H9 (cell line): ENCODE results near the gene LIPK. TPM values are rescaled to one million over a fixed set of nuclear protein-coding genes. Genes with fewer than 3 reads are reported as not detected.

Experiments used
- DNase-seq: peaks from one replicate; pipeline ENCODE4 v3.0.0-alpha.2; 2017
- H2AFZ ChIP-seq: one replicate; pipeline ENCODE4 v1.6.1; 2013; ENCODE audit warnings: mild to moderate bottlenecking, low read length, control low read depth, moderate library complexity
- H2AK5ac ChIP-seq: 2 replicates; pipeline ENCODE4 v1.6.1; 2013; ENCODE audit warnings: low read length, control low read depth, mixed read lengths; ENCODE audit not compliant: insufficient read length
- H2BK120ac ChIP-seq: one replicate; pipeline ENCODE4 v1.6.1; 2013; ENCODE audit warnings: low read depth, mild to moderate bottlenecking, low read length, control low read depth, inconsistent platforms; ENCODE audit not compliant: poor library complexity, severe bottlenecking
- H2BK12ac ChIP-seq: 2 replicates; pipeline ENCODE4 v1.6.1; 2013; ENCODE audit warnings: low read length, control low read depth, mixed read lengths, low read depth; ENCODE audit not compliant: insufficient read length
- H2BK15ac ChIP-seq: 2 replicates; pipeline ENCODE4 v1.6.1; 2013; ENCODE audit warnings: low read depth, low read length, control low read depth
- H2BK20ac ChIP-seq: one replicate; pipeline ENCODE4 v1.6.1; 2013; ENCODE audit warnings: low read depth, mild to moderate bottlenecking, low read length, control low read depth, inconsistent platforms; ENCODE audit not compliant: poor library complexity, severe bottlenecking
- H2BK5ac ChIP-seq: 2 replicates; pipeline ENCODE4 v1.6.1; 2013; ENCODE audit warnings: low read length, control low read depth, mixed read lengths; ENCODE audit not compliant: insufficient read length
- H3K14ac ChIP-seq: 2 replicates; pipeline ENCODE4 v1.6.1; 2013; ENCODE audit warnings: low read length, control low read depth; ENCODE audit not compliant: insufficient read depth
- H3K18ac ChIP-seq: 2 replicates; pipeline ENCODE4 v1.6.1; 2013; ENCODE audit warnings: low read depth, mild to moderate bottlenecking, mixed read lengths, low read length, control low read depth; ENCODE audit not compliant: insufficient read length
- H3K23ac ChIP-seq: 2 replicates; pipeline ENCODE4 v1.6.1; 2013; ENCODE audit warnings: low read length, control low read depth, mixed read lengths, low read depth; ENCODE audit not compliant: insufficient read length
- H3K23me2 ChIP-seq: 2 replicates; pipeline ENCODE4 v1.6.1; 2013; ENCODE audit warnings: low read depth, mild to moderate bottlenecking, mixed read lengths, low read length, control low read depth; ENCODE audit not compliant: insufficient read length, poor library complexity, severe bottlenecking
- H3K27ac ChIP-seq: 2 replicates; pipeline ENCODE4 v1.5.1; 2013; ENCODE audit warnings: low read length, control low read depth, mixed read lengths, low read depth; ENCODE audit not compliant: insufficient read length
- H3K27me3 ChIP-seq: 2 replicates; pipeline ENCODE4 v1.6.1; 2013; ENCODE audit warnings: low read length, control low read depth, inconsistent platforms; ENCODE audit not compliant: insufficient read depth
- H3K4ac ChIP-seq: 2 replicates; pipeline ENCODE4 v1.6.1; 2013; ENCODE audit warnings: low read depth, mild to moderate bottlenecking, control low read depth, inconsistent platforms, low read length, moderate library complexity
- H3K4me1 ChIP-seq: 2 replicates; pipeline ENCODE4 v1.6.1; 2013; ENCODE audit warnings: low read length, control low read depth, inconsistent platforms; ENCODE audit not compliant: insufficient read depth
- H3K4me2 ChIP-seq: 2 replicates; pipeline ENCODE4 v1.6.1; 2013; ENCODE audit warnings: low read length, control low read depth, mixed read lengths; ENCODE audit not compliant: insufficient read length, insufficient read depth
- H3K56ac ChIP-seq: 2 replicates; pipeline ENCODE4 v1.6.1; 2013; ENCODE audit warnings: low read depth, mild to moderate bottlenecking, mixed read lengths, low read length, control low read depth; ENCODE audit not compliant: insufficient read length
- H3K79me1 ChIP-seq: 2 replicates; pipeline ENCODE4 v1.6.1; 2013; ENCODE audit warnings: low read depth, mild to moderate bottlenecking, moderate library complexity, low read length, control low read depth, inconsistent platforms; ENCODE audit not compliant: insufficient read depth, poor library complexity, severe bottlenecking
- H3K79me2 ChIP-seq: 2 replicates; pipeline ENCODE4 v1.6.1; 2013; ENCODE audit warnings: low read length, control low read depth, inconsistent platforms; ENCODE audit not compliant: insufficient read depth
- H3K9ac ChIP-seq: 2 replicates; pipeline ENCODE4 v1.6.1; 2013; ENCODE audit warnings: low read length, control low read depth, mixed read lengths; ENCODE audit not compliant: insufficient read length; ENCODE audit errors: extremely low read depth
- H3K9me3 ChIP-seq: one replicate; pipeline ENCODE4 v1.6.1; 2013; ENCODE audit warnings: low read depth, low read length, inconsistent platforms; ENCODE audit not compliant: control insufficient read depth
- H3T11ph ChIP-seq: one replicate; pipeline ENCODE4 v1.6.1; 2013; ENCODE audit warnings: mild to moderate bottlenecking, low read length, control low read depth, inconsistent platforms
- H4K20me1 ChIP-seq: one replicate; pipeline ENCODE4 v1.6.1; 2013; ENCODE audit not compliant: control insufficient read depth, insufficient read length, insufficient read depth
- H4K5ac ChIP-seq: 2 replicates; pipeline ENCODE4 v1.6.1; 2013; ENCODE audit warnings: low read depth, mild to moderate bottlenecking, mixed read lengths, low read length, control low read depth; ENCODE audit not compliant: insufficient read length
- H4K8ac ChIP-seq: replicated peaks from 2 replicates; pipeline ENCODE4 v1.6.1; 2013; ENCODE audit warnings: low read length, control low read depth, mixed read lengths, low read depth; ENCODE audit not compliant: insufficient read length
- H4K91ac ChIP-seq: 2 replicates; pipeline ENCODE4 v1.6.1; 2013; ENCODE audit warnings: low read depth, mild to moderate bottlenecking, moderate library complexity, mixed read lengths, low read length, control low read depth; ENCODE audit not compliant: insufficient read length
- H3K27ac Mint-ChIP-seq, 3 experiments: 2 replicates in 2 of 3; 3 replicates in 1 of 3; pipeline ENCODE4 v1.8.0; 2020 to 2021; ENCODE audit warnings: mixed read lengths in 3 of 3, mild to moderate bottlenecking in 1 of 3, moderate library complexity in 1 of 3
- H3K27me3 Mint-ChIP-seq: 2 replicates; pipeline ENCODE4 v1.8.0; 2021; ENCODE audit warnings: low read depth, mild to moderate bottlenecking, moderate library complexity, mixed read lengths
- H3K36me3 Mint-ChIP-seq, 3 experiments: 2 replicates in 2 of 3; 3 replicates in 1 of 3; pipeline ENCODE4 v1.8.0; 2020 to 2021; ENCODE audit warnings: low read depth in 3 of 3, mixed read lengths in 3 of 3; ENCODE audit not compliant: insufficient read depth in 1 of 3
- H3K4me1 Mint-ChIP-seq, 2 experiments: 2 replicates each; pipeline ENCODE4 v1.8.0; 2020; ENCODE audit warnings: mixed read lengths in 2 of 2
- H3K4me3 Mint-ChIP-seq, 2 experiments: 2 replicates in 1 of 2; 3 replicates in 1 of 2; pipeline ENCODE4 v1.8.0; 2020 to 2021; ENCODE audit warnings: mild to moderate bottlenecking in 2 of 2, mixed read lengths in 2 of 2, moderate library complexity in 1 of 2
- H3K9me3 Mint-ChIP-seq, 2 experiments: 2 replicates in 1 of 2; 3 replicates in 1 of 2; pipeline ENCODE4 v1.8.0; 2020; ENCODE audit warnings: mild to moderate bottlenecking in 2 of 2, mixed read lengths in 2 of 2, moderate library complexity in 1 of 2
- total RNA-seq: library from RNA; stranded (reverse); gene quantifications from 2 replicates; pipeline ENCODE4 v1.2.1, GENCODE V29; 2021
- TF ChIP-seq, protein P1 (sequence below): fragments of 200-600 bp; sonication (generic); conservative IDR thresholded peaks from 3 replicates; pipeline ENCODE4 v1.8.0; 2021; ENCODE audit warnings: antibody characterized with exemption, mild to moderate bottlenecking

Gene LIPK
- total RNA-seq, 1 experiment from 2014 or later: not detected

DNA sequence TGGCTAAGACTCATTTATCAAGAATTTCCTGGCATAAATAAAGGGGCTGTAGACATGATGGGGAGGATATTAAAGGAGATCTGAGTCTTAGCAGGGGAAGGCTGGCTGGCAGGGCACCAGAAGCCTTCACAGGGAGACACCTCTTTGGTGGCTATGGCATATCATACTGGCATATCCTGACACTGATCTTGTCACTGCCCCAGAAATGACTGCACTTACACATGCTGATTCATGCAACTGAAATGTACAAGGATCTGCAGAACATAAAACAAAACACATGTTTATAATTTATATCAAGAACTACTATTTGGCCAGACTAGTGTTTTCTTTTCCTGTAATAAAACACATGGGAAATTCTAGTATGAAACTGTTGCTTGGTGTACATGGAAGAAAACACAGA, 48.2 kb downstream of the LIPK start:
- Histone ChIP-seq H3K9ac (no peak overlapping the region), H3K18ac (no peak overlapping the region), H3K27ac (no peak overlapping the region), H2BK120ac (no peak overlapping the region), H3K9me3 (no peaks in the 10 kb centered on the region), H2BK15ac (no peak overlapping the region), H4K91ac (no peak overlapping the region), H2BK20ac (no peak overlapping the region), H4K20me1 (no peaks in the 10 kb centered on the region), H3K4ac (no peak overlapping the region), H2AFZ (no peak overlapping the region), H3T11ph (no peak overlapping the region), H4K8ac (no peak overlapping the region), H3K79me1 (no peaks in the 10 kb centered on the region), H3K14ac (no peak overlapping the region), H3K23ac (no peak overlapping the region), H3K56ac (no peak overlapping the region), H3K4me1 (no peaks in the 10 kb centered on the region), H2AK5ac (no peak overlapping the region), H3K27me3 (no peaks in the 10 kb centered on the region), H2BK5ac (no peak overlapping the region), H3K4me2 (no peak overlapping the region), H4K5ac (no peak overlapping the region), H2BK12ac (no peak overlapping the region), H3K79me2 (no peaks in the 10 kb centered on the region), H3K23me2 (no peaks in the 10 kb centered on the region)
- Mint-ChIP-seq H3K9me3 (no peaks in the 10 kb centered on the region), H3K36me3 (no peaks in the 10 kb centered on the region), H3K27ac (no peak overlapping the region; a peak in 1 of 7 replicates), H3K4me3 (no peak overlapping the region), H3K4me1 (peaks cover 8% of the 10 kb centered on the region in 2 experiments), H3K27me3 (no peaks in the 10 kb centered on the region)
- DNase-seq: no peak
- TF ChIP-seq, protein P1, sequence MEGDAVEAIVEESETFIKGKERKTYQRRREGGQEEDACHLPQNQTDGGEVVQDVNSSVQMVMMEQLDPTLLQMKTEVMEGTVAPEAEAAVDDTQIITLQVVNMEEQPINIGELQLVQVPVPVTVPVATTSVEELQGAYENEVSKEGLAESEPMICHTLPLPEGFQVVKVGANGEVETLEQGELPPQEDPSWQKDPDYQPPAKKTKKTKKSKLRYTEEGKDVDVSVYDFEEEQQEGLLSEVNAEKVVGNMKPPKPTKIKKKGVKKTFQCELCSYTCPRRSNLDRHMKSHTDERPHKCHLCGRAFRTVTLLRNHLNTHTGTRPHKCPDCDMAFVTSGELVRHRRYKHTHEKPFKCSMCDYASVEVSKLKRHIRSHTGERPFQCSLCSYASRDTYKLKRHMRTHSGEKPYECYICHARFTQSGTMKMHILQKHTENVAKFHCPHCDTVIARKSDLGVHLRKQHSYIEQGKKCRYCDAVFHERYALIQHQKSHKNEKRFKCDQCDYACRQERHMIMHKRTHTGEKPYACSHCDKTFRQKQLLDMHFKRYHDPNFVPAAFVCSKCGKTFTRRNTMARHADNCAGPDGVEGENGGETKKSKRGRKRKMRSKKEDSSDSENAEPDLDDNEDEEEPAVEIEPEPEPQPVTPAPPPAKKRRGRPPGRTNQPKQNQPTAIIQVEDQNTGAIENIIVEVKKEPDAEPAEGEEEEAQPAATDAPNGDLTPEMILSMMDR: no peak
